Ovary (tissue), 9 donors: ENCODE data around the gene CDC14A. TPM values are rescaled to one million over a fixed set of nuclear protein-coding genes. Genes with fewer than 3 reads are reported as not detected.

Experiments
- DNase-seq, 5 donors: peaks; one replicate each; pipeline ENCODE4 v3.0.0-alpha.2; 2019 to 2020
- H3K27ac ChIP-seq, 2 donors: fragments of 200-600 bp; one replicate each; pipeline versions ENCODE4 v1.5.1 to v1.8.0; 2019 to 2022
- H3K27me3 ChIP-seq: fragments of 200-600 bp; one replicate; pipeline ENCODE4 v1.8.0; 2022
- H3K36me3 ChIP-seq: fragments of 200-600 bp; sonication (generic); one replicate; pipeline ENCODE4 v1.5.1; 2019
- H3K4me1 ChIP-seq: one replicate; pipeline ENCODE4 v1.8.1; 2013; ENCODE audit warnings: mild to moderate bottlenecking, moderate library complexity; ENCODE audit not compliant: insufficient read depth
- H3K4me3 ChIP-seq: fragments of 200-600 bp; sonication (generic); one replicate; pipeline ENCODE4 v1.5.1; 2017
- H3K9me3 ChIP-seq, 2 donors: fragments of 200-600 bp in 1 of 2; sonication (generic) in 1 of 2; one replicate each; pipeline versions ENCODE4 v1.5.1 to v1.8.1; 2013 to 2019; ENCODE audit warnings: mild to moderate bottlenecking in 1 of 2, moderate library complexity in 1 of 2
- EP300 ChIP-seq: sonication (generic); formaldehyde crosslinking; IDR thresholded peaks from one replicate; pipeline ENCODE4 v1.6.1; 2017; ENCODE audit warnings: antibody characterized with exemption
- POLR2A ChIP-seq: fragments of 450-650 bp; IDR thresholded peaks from one replicate; pipeline ENCODE4 v1.6.1; 2017; ENCODE audit warnings: antibody characterized with exemption, mild to moderate bottlenecking, moderate library complexity
- WGBS, 3 donors: extraction: QIAGEN DNeasy Blood & Tissue Kit in 1 of 3; methylation state at CpG; one replicate each; pipeline versions ENCODE4 v1.1.5 to v1.1.7; 2013 to 2017; 5-methylcytosine and 5-hydroxymethylcytosine counted together
- intact Hi-C, 4 donors: fragments of 100-400 bp; cut with DNase I; formaldehyde crosslinking; loops; one replicate each; pipeline versions ENCODE4 v1.11.0 to v1.15.1; 2022 to 2023
- polyA plus RNA-seq, 2 donors: library from polyadenylated mRNA; stranded (reverse); fragments of 200-250 nt in 1 of 2; fragments of 350-450 nt in 1 of 2; fragmentation: Illumina TruSeq in 1 of 2; extraction: RNeasy Lipid Tissue Mini Kit (QIAGEN cat#74804) in 1 of 2; gene quantifications; one replicate each; pipeline ENCODE4 v1.2.3, GENCODE V29; 2013 to 2014
- total RNA-seq, 7 donors: library from RNA; depleted of rRNA in 2 of 7; stranded (reverse); fragments of >200 nt in 2 of 7; fragmentation: NEBNext Ultra II Directional in 3 of 7; extraction: Animal tissue kit (Norgen Biotek cat#: 25700) in 3 of 7; gene quantifications; one replicate each; pipeline versions ENCODE4 v1.1.0 to v1.2.4, GENCODE V29; 2016 to 2023
- TF ChIP-seq, protein P1 (sequence below), 3 donors: fragments of 450-650 bp in 2 of 3; fragments of 200-600 bp in 1 of 3; IDR thresholded peaks; one replicate each; pipeline versions ENCODE4 v1.5.1 to v1.8.0; 2016 to 2022; ENCODE audit warnings: antibody characterized with exemption in 3 of 3, mild to moderate bottlenecking in 1 of 3
- donor health status: DM: no; HTN: no; CAD: no; lungs with moderate emphysema.
- donor health status: DM: no; HTN: no; CAD: no.
- donor health status: Bipolar disorder and iron deficiency.
- donor health status: DM: yes; HTN: yes; CAD: no.
- donor health status: DM: no; HTN: no; CAD: no.
- donor health status: DM: yes; HTN: yes; CAD: no.

Gene CDC14A
- total and polyA plus RNA-seq, 9 donors: 4.6 to 47.4 (median 8.6) TPM

DNA sequence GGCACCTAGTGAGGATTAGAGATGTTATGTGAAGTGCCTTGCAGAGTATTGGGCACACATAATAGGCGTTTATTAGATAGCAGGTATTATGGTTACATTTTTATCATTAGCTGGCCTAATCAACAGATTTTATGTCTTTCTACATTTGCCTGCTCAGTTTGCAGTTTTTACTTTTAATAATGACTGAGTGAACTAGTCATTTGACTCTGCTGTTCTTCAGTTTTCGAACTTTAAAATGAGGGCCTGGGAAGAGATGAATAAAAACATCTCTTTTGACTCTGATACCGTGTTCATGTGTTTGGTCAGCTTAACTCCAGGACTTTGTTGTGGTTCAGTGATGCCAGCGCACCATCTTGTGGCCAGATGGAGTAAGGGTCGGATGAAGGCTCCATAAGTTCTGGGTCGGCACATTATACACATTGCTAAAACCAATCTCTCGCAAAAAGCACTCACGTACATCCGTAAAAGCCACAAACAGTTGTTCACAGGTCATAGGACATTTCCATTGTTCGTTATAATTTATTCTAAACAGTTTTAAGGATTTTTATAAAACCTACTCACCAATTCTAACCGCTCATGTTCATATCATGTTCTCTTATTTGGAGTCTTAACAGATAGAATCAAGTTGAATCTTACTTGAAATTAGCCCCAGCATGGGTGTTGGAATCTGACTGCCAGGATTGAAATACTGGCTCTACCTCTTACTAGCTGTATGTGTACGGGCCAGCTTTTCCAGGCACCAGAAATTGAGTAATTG, 107.2 kb downstream of the CDC14A start:
- WGBS, 3 donors: 19 to 27% (median 20%) methylated on average over 12 of the region's 12 CpGs
- no peak overlapping the region for H3K27ac ChIP-seq
- H3K36me3 ChIP-seq: no peaks in the 10 kb centered on the region
- DNase-seq: peak; percentile 64 to 84 (median 78)
- TF ChIP-seq, protein P1, sequence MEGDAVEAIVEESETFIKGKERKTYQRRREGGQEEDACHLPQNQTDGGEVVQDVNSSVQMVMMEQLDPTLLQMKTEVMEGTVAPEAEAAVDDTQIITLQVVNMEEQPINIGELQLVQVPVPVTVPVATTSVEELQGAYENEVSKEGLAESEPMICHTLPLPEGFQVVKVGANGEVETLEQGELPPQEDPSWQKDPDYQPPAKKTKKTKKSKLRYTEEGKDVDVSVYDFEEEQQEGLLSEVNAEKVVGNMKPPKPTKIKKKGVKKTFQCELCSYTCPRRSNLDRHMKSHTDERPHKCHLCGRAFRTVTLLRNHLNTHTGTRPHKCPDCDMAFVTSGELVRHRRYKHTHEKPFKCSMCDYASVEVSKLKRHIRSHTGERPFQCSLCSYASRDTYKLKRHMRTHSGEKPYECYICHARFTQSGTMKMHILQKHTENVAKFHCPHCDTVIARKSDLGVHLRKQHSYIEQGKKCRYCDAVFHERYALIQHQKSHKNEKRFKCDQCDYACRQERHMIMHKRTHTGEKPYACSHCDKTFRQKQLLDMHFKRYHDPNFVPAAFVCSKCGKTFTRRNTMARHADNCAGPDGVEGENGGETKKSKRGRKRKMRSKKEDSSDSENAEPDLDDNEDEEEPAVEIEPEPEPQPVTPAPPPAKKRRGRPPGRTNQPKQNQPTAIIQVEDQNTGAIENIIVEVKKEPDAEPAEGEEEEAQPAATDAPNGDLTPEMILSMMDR (IDR thresholded peaks at IDR 0.05): peak; percentile 54 to 78 (median 75)
- no peak for TF ChIP-seq POLR2A
- H3K9me3 ChIP-seq: no peaks in the 10 kb centered on the region
- no peaks in the 10 kb centered on the region for H3K4me1 ChIP-seq
- H3K27me3 ChIP-seq: no peaks in the 10 kb centered on the region
- H3K4me3 ChIP-seq: no peak overlapping the region
- intact Hi-C loops: loop anchor here (2.0 to 10.0 kb wide), 5 partner anchors 105 to 655 kb away; partner anchors contain the start of gene CDC14A (in 1 of the 4)

DNA sequence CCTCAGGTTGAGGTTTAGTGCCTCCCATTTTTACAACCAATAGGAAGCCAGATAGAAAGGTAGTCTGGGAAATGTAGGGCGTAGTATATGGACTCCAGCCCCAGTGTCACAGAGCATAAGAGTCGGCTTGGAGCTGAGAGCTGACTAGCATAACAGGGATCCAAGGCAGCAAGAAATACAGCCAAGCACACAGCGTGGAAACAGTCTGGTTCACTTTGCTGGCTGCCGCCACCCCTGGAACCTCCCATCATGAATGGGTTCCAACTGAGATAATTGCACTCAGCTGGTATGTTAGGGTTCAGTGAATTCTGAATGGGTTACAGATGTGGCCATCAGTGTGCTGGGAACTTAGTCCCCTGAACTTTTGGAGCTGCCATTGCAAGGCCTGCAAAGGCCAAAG, 108.9 kb downstream of the CDC14A start:
- no peaks in the 10 kb centered on the region for H3K36me3 ChIP-seq
- no peaks in the 10 kb centered on the region for H3K27me3 ChIP-seq
- H3K4me1 ChIP-seq: no peaks in the 10 kb centered on the region
- H3K9me3 ChIP-seq: no peaks in the 10 kb centered on the region
- no peak for DNase-seq
- no peak overlapping the region for H3K27ac ChIP-seq
- WGBS, 3 donors: 43 to 60% (median 44%) methylated on average over 4 of the region's 4 CpGs
- TF ChIP-seq EP300 (no peak), POLR2A (no peak)
- TF ChIP-seq, protein P1 (IDR thresholded peaks at IDR 0.05): no peak
- no peak overlapping the region for H3K4me3 ChIP-seq
- intact Hi-C loops: loop anchor here (5.0 to 10.0 kb wide), 3 partner anchors 144 to 656 kb away; no protein-coding TSS in a partner anchor

- H3K4me1 ChIP-seq: no peaks in the 10 kb centered on the region
- H3K4me3 ChIP-seq: no peak overlapping the region
- no peak overlapping the region for H3K27ac ChIP-seq
- intact Hi-C loops: loop anchor here (5.0 to 10.0 kb wide), 3 partner anchors 142 to 658 kb away; no protein-coding TSS in a partner anchor
- 82 to 83% (median 83%) methylated on average over 13 of the region's 13 CpGs for WGBS, 3 donors
- H3K27me3 ChIP-seq: no peaks in the 10 kb centered on the region
- TF ChIP-seq EP300: no peak
- TF ChIP-seq, protein P1 (IDR thresholded peaks at IDR 0.05): no peak
- no peak for TF ChIP-seq POLR2A
- no peaks in the 10 kb centered on the region for H3K36me3 ChIP-seq
- DNase-seq: no peak
- no peaks in the 10 kb centered on the region for H3K9me3 ChIP-seq
Measured at GRCh38 chr1:100462326-100463025, 110.2 kb downstream of the CDC14A start.

DNA sequence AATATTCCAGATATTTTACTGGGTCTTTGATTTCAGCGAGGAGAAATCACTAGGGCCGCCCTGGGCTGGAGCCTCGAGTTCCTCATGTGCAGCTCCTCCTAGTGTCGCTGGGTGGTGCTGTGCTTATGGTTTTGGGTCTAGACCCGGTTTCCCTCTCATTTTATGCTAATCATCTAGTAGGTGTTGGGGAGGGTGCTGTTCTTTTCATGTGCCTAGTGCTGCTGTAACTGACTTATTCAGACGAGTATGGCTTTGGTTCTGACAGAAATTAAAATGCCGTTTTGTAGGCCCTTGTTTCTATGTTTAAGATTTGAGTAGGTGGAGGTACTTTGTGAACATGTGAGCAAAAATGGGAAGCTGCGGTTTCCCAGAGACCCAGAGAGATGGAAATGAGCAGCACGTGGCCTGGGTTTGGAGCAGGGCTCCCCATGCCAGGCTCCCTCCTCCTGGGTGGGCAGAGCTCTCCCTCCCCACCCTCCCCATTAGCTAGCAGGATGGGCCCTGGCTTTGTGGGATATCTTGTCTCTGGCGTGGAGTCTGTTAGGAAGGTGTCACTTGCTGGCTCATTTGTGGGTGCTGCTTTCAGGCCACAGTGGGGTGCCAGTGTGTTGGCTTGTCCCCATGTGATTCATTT, 111.6 kb downstream of the CDC14A start:
- Histone ChIP-seq H3K27ac (no peak overlapping the region), H3K36me3 (no peaks in the 10 kb centered on the region), H3K9me3 (no peaks in the 10 kb centered on the region), H3K27me3 (no peaks in the 10 kb centered on the region), H3K4me1 (no peaks in the 10 kb centered on the region), H3K4me3 (no peak overlapping the region)
- 24 to 30% (median 27%) methylated on average over 10 of the region's 10 CpGs for WGBS, 3 donors
- peak; percentile 54 to 73 (median 60) for DNase-seq
- intact Hi-C loops: loop anchor here (5.0 to 10.0 kb wide), 3 partner anchors 141 to 659 kb away; no protein-coding TSS in a partner anchor
- no peak for TF ChIP-seq EP300
- TF ChIP-seq POLR2A: no peak
- TF ChIP-seq, protein P1 (IDR thresholded peaks at IDR 0.05): peak; percentile 41 to 62 (median 49)
